GM19240 (cell line): ENCODE data around the gene LAMA2.

Experiments used
- DNase-seq: peaks from one replicate; pipeline ENCODE4 v3.0.0; 2011; ENCODE audit warnings: low spot score; ENCODE audit not compliant: insufficient read length

LAMA2 gene

DNA sequence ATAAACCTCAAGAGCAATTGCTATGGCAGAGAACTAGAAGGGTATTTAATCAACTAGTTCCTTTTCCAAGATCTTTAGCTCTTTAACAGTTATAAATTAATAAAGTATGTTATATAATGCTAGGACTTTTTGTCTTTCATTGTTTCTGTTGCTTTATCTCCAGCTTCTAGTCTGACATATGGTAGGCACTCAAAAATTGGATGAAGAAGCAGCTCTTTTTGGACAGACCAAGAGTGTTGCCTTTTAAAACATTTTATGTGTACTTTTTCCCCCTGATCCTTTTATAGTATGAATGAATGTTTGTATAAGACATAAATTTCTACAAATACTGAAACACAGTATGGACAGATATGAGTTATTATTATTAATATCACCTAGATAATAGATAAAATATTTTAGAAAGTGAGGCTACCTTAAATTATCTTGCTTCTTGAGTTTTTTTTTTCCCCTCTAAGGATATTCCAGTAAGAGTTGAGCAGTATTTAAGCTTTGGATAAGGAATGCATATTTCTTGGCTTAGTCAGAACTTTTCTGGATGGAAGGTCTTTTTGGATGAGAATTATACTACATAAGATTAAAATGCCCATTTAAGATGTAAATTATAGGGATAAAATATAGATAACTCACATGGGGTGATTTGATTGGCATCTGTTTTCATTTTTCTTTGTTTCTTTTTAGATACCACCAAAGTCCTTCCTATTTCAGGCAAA, 16.6 kb downstream of the LAMA2 start:
- DNase-seq: no peak

- DNase-seq: no peak
These were observed 20.8 kb downstream of the LAMA2 start for GRCh38 chr6:128903715-128904114.

DNA sequence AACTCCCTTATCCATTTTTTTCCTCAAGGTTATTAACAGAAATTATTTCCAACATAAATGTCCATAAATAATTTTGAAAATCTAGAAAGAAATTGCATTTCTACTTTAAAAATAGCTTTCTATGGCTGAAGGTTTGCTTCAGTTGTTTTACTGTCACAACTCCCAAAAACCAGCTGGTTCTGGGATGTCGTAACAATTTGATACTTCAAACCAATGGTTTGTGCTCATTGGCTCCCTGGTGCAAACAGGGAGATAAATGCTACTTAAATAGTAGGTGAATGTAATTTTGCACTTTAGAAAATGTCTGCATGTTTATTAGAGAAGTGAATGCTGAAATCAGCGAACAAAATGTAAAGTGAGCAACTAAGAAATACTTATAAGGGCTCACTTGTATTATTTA, 31.1 kb downstream of the LAMA2 start:
- DNase-seq: no peak

DNA sequence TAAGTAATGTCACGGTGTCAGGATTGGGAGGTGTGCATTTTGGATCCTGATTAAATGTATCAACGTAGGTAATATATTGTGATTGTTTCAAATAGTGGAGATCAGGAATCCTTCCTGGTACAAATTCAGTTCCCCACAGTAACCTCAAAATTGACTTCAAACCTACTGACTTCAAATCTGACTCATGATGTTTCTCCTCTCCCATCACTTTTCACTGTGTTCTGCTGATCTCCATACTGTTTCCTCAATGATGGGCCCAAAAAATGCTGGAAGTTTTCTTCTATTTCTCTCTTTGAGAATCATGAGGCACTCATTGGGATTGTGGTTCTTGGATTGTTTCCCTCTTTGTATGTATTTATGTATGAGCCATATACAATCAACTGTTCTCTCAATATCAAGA, 35.9 kb downstream of the LAMA2 start:
- DNase-seq: no peak

DNA sequence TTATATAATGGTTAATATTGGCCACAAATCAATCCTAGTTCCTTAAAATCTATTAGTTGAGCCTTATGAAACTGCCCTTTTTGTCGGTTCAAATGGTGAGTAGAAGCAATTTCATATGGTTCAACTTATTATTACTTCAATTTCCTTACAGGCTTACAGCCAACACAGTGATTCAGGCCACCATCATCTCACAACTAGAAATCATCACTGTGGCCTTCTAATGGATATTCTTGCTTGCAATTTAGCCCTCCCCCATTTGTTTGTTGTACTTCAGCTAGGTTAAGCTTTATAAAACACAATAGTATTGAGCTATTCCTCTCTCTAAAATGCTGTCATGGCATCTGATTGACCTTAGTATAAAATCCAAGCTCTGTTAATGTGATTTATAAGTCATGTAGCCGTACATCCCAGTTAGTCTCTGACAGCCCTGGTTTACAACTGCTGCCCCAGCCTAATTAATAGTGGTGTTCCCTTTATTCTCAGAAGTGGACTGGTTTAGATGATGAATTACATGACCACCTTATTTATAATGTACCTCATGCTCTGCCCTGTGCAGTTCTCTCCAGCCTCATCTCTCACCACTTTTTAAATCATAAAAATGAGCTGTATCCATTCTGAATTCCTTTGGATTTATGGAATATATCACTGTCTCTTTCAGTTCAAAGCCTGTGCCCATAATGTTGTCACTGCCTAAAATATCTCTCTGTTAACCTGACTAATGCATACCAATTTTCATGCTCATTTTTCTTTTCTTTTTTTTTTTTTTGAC, 36.7 kb downstream of the LAMA2 start:
- no peak for DNase-seq

GRCh38 chr6:128925765-128926164, 42.8 kb downstream of the LAMA2 start:
- DNase-seq: no peak

GRCh38 chr6:128929869-128930268, 46.9 kb downstream of the LAMA2 start:
- no peak for DNase-seq

GRCh38 chr6:128930321-128930720, 47.4 kb downstream of the LAMA2 start:
- no peak for DNase-seq

- DNase-seq: no peak
These were observed 49.1 kb downstream of the LAMA2 start for GRCh38 chr6:128932061-128932460.

DNA sequence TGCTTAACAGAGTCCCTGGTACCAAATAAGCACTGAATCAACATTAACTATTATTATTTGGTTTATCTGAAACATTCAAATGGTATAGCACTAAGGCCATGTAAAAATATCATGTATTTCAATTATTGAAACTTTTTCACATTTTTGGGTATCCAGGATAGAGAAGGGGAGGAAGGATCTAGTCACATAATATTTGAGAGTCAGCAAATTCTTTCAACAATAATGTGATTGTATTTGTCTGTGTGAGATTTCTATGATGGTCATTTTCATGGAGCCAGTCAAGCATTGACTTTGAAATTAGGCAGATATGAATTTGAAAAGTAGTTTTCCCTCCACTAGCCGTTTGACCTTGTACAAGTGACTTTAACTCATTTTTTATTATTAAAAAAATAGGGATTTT, 67.9 kb downstream of the LAMA2 start:
- no peak for DNase-seq

DNA sequence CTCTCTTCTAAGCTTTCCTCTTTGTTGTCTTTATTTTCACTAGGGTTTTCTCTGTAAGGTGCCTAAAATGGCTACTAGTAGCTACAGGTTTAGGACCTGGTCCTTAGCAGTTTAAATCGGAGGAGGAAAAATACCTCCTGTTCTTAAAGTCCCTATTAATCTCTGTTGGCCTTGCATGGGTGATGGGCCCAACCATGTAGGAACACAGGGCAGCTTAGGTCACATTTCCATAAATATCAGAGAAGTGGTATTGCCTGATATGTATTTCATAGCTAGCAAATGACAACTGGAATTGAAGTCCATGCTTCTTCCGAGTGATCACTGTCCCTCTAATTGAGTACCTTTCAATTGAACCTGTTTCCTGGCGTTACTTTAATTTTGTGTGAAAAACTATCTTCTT, 70.0 kb downstream of the LAMA2 start:
- no peak for DNase-seq

DNA sequence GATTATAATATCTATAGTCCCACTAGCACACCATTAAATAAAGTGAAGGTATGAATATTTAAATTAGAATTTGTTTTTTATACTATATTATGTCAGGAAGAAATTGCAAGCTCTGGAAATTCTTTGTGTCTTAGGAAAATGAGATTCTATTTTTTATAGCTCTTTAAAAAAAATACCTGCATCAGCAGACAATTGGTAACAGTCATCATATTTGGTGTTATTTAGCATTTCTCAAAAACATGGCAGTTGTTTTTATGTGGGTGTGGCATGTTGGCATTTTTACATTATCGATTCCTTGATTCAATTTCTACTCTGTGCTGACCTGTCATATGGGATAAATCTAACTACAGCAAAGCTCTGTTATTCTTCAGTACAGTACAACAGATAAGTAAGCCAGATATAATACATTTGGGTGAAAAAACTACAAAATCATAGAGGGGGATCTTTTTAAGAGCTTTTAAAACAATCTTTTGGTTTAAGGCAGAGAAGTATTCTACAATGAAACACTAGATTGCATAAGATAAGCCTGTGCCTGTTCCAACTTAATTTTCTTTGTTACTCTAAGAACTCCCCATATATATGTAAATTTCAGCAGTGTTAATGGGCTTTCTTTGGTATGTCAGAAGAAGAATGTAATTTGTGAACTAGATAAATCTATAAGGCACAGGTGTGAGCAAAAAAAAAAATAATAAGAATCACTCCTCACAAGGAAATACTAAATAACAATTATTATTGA, 71.5 kb downstream of the LAMA2 start:
- no peak for DNase-seq

DNA sequence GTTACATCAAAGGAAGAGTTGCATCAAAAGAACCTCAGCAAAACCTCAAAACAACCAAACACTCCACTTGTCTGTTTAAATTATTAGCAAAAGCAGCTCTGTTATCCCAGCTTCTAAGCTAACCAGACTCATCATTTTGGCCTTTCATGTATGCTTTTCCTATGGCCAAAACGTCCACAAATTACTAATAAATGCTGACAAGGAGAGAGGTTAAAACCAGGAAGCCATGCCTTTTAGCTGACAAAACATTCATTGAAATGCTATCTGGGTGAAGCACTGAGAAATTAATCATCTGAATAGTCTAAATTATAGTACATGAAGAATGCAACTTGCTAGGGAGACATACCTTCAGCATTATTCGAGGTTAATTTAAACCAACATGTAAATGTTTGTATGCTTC, 80.6 kb downstream of the LAMA2 start:
- no peak for DNase-seq

GRCh38 chr6:128964233-128964755, 81.4 kb downstream of the LAMA2 start:
- DNase-seq: no peak

GRCh38 chr6:128964771-128965170, 81.8 kb downstream of the LAMA2 start:
- no peak for DNase-seq

- no peak for DNase-seq
These were observed 84.0 kb downstream of the LAMA2 start for GRCh38 chr6:128966934-128967333.

DNA sequence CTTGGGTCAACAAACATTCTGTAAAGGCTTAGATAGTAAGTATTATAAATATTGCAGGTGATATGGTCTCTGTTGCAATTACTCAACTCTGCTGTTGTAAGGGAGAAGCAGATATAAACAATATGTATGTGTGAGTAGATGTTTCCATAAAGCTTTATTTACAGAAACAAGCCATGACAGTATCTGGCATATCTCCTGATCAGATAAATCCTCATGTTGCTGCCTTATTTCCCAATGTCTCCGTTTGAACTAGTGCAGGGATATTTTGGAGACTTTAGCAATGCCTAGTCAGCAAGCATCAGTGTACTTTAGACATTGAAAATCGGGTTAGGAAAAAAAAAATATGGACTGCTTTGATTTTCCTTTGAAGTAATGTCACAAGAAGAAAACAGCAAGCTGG, 96.1 kb downstream of the LAMA2 start:
- no peak for DNase-seq

GRCh38 chr6:128981716-128982115, 98.8 kb downstream of the LAMA2 start:
- DNase-seq: no peak

GRCh38 chr6:128990360-128990759, 107.4 kb downstream of the LAMA2 start:
- no peak for DNase-seq

- no peak for DNase-seq
These were observed 108.0 kb downstream of the LAMA2 start for GRCh38 chr6:128990915-128991314.

DNA sequence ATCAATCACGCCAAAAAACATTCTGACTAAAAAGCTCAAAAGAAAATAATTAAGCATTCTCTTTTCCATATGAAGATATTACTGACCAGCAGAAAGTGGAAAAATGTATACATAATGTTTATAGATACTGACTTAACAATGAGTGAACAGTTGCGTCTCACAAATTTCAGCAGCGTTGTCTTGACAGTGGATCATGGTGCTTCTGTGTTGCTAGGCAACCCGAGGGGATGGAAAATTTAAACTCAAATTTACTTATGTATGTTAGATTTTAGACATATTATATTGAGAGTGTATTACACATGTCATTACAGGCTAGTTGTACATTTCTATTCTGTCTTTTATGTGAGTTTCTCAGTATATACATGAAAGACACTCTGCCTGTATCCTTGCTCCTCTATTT, 110.2 kb downstream of the LAMA2 start:
- DNase-seq: no peak

GRCh38 chr6:128997880-128998279, 114.9 kb downstream of the LAMA2 start:
- no peak for DNase-seq
